ENCODE measurements around the gene NF1.

The NF1 gene

DNA sequence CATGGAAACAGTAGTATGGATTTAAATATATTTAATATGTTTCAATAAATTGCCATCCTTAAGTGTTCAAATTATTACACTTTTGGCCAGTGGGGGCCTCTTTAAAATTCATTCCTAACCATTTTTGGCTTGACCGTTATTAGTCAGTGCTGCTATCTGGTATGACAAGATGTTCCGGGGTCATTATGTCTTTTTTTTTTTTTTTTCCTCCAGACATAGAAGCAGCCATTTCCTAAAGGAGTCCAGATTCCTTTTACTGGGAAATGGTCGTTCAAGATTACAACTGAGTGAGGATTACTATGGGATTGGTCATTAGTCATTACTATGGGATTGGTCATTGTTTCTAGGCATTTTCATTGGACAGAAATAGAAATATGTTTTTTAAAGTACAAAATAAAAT, 53.4 kb downstream of the NF1 start:
- TF ChIP-seq, protein P1, sequence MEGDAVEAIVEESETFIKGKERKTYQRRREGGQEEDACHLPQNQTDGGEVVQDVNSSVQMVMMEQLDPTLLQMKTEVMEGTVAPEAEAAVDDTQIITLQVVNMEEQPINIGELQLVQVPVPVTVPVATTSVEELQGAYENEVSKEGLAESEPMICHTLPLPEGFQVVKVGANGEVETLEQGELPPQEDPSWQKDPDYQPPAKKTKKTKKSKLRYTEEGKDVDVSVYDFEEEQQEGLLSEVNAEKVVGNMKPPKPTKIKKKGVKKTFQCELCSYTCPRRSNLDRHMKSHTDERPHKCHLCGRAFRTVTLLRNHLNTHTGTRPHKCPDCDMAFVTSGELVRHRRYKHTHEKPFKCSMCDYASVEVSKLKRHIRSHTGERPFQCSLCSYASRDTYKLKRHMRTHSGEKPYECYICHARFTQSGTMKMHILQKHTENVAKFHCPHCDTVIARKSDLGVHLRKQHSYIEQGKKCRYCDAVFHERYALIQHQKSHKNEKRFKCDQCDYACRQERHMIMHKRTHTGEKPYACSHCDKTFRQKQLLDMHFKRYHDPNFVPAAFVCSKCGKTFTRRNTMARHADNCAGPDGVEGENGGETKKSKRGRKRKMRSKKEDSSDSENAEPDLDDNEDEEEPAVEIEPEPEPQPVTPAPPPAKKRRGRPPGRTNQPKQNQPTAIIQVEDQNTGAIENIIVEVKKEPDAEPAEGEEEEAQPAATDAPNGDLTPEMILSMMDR (IDR thresholded peaks at IDR 0.05; ENCODE audit: insufficient read depth, low read length, poor library complexity, severe bottlenecking), result no peak
- no peak for TF ChIP-seq EZH2phosphoT487 (conservative IDR thresholded peaks at IDR 0.05; ENCODE audit: low read length)
- no peaks in the 10 kb centered on the region for H3K27me3 ChIP-seq (ENCODE audit: low read length)
- H3F3A ChIP-seq (ENCODE audit: insufficient read depth), result no peaks in the 10 kb centered on the region
- no peaks in the 10 kb centered on the region for H3K36me3 ChIP-seq (ENCODE audit: low read length)
- H3K9me3 ChIP-seq (ENCODE audit: insufficient read depth, low read length), result no peaks in the 10 kb centered on the region
- no peaks in the 10 kb centered on the region for H3K79me2 ChIP-seq (ENCODE audit: insufficient read depth, low read length)
- H4K20me1 ChIP-seq (ENCODE audit: low read depth, low read length), result no peaks in the 10 kb centered on the region; the same call in 1 of the 2 replicates
- no peak overlapping the region for H3K4me2 ChIP-seq (ENCODE audit: low read depth, low read length, poor library complexity, severe bottlenecking)
- H3K4me3 ChIP-seq (ENCODE audit: insufficient read depth, low read length, poor library complexity, severe bottlenecking), result no peak overlapping the region
- H3K9ac ChIP-seq (ENCODE audit: low read length), result no peak overlapping the region
- no peak overlapping the region for H2AFZ ChIP-seq (ENCODE audit: low read depth, low read length, severe bottlenecking)
- H3K9me2 ChIP-seq (replicated peaks; ENCODE audit: insufficient read depth, low read length), result no peaks in the 10 kb centered on the region
- H3K27ac ChIP-seq (ENCODE audit: low read depth, low read length), result no peak overlapping the region

DNA sequence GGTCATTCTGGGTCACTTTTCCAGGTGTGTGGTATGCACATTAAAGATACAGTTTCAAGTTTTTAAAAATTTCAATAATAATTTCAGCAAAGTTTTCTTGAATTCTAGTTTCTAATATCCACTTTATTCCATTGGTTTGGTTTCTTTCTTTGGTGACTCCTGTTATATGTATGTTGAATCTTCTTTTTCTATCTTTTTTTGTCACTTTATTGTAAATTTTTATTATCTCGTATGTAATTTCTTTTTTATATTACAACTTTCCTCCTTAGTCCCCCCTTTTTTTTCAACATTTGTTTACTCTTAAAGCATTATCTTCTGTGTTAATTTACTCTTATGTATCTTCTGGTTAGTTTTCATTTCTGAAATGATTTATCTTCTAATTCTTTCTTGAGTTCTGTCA, 57.5 kb downstream of the NF1 start:
- H3K9me2 ChIP-seq (replicated peaks; ENCODE audit: insufficient read depth, low read length), result no peaks in the 10 kb centered on the region
- H3K79me2 ChIP-seq (ENCODE audit: insufficient read depth, low read length), result no peaks in the 10 kb centered on the region
- TF ChIP-seq, protein P1 (IDR thresholded peaks at IDR 0.05; ENCODE audit: insufficient read depth, low read length, poor library complexity, severe bottlenecking), result no peak
- TF ChIP-seq EZH2phosphoT487 (conservative IDR thresholded peaks at IDR 0.05; ENCODE audit: low read length), result no peak
- no peaks in the 10 kb centered on the region for H3K36me3 ChIP-seq (ENCODE audit: low read length)
- peak overlapping the region; percentile 5 for H3K4me2 ChIP-seq (ENCODE audit: low read depth, low read length, poor library complexity, severe bottlenecking)
- H3K27me3 ChIP-seq (ENCODE audit: low read length), result no peaks in the 10 kb centered on the region
- H3F3A ChIP-seq (ENCODE audit: insufficient read depth), result no peaks in the 10 kb centered on the region
- H3K4me3 ChIP-seq (ENCODE audit: insufficient read depth, low read length, poor library complexity, severe bottlenecking), result no peak overlapping the region
- no peak overlapping the region for H3K9ac ChIP-seq (ENCODE audit: low read length)
- no peak overlapping the region for H2AFZ ChIP-seq (ENCODE audit: low read depth, low read length, severe bottlenecking)
- H3K27ac ChIP-seq (ENCODE audit: low read depth, low read length), result no peak overlapping the region
- H4K20me1 ChIP-seq (ENCODE audit: low read depth, low read length), result no peaks in the 10 kb centered on the region; the same call in 1 of the 2 replicates
- H3K9me3 ChIP-seq (ENCODE audit: insufficient read depth, low read length), result no peaks in the 10 kb centered on the region

DNA sequence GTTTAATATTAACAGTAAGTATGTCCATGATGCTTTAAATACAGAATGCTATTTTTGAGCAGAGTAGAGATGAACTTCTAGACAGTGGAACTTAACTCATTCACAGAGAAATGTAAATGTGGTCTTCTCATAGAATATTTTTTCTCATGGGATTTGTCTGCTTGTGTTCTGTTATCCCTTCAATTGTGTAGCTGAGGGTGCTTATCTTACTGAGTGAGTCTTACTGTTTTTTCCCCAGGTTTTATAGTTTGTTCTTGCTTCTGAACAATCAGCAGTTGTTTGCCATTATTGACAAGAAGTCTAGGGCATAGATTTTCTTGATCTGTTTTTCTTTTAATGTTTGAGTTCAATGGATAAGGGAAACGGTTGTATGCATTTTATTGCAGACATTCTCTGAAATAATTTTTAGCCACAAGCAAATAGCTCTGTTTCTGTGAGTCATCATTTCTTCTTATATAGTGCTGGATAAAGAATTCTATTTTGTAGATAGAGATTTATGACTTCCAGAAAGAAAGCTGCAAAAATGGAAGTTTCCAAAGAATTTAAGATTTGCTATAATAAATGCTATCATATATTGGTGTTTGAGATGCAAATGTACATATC, 60.5 kb downstream of the NF1 start:
- Histone ChIP-seq H3K9ac (ENCODE audit: low read length) (no peak overlapping the region), H3K9me3 (ENCODE audit: insufficient read depth, low read length) (no peaks in the 10 kb centered on the region), H3K4me3 (ENCODE audit: insufficient read depth, low read length, poor library complexity, severe bottlenecking) (no peak overlapping the region), H3K36me3 (ENCODE audit: low read length) (peaks cover 10% of the 10 kb centered on the region; the same call in 1 of the 2 replicates), H3K79me2 (ENCODE audit: insufficient read depth, low read length) (no peaks in the 10 kb centered on the region), H3K9me2 (replicated peaks; ENCODE audit: insufficient read depth, low read length) (no peaks in the 10 kb centered on the region), H2AFZ (ENCODE audit: low read depth, low read length, severe bottlenecking) (no peak overlapping the region), H4K20me1 (ENCODE audit: low read depth, low read length) (no peaks in the 10 kb centered on the region; the same call in 1 of the 2 replicates), H3K27ac (ENCODE audit: low read depth, low read length) (no peak overlapping the region), H3K4me2 (ENCODE audit: low read depth, low read length, poor library complexity, severe bottlenecking) (no peak overlapping the region), H3K27me3 (ENCODE audit: low read length) (no peaks in the 10 kb centered on the region), H3F3A (ENCODE audit: insufficient read depth) (peaks cover 3% of the 10 kb centered on the region; the same call in 1 of the 2 replicates)
- TF ChIP-seq, protein P1 (IDR thresholded peaks at IDR 0.05; ENCODE audit: insufficient read depth, low read length, poor library complexity, severe bottlenecking), result no peak
- TF ChIP-seq EZH2phosphoT487 (conservative IDR thresholded peaks at IDR 0.05; ENCODE audit: low read length), result no peak

All from SU-DHL-6 (cell line).